ENCODE results near the gene C2orf80.
"Not testable (repeated sequence)": the region's sequence is repeated elsewhere in the genome, so short reads cannot be mapped to it uniquely, and the experiment has no call there.

C2orf80 gene

GRCh38 chr2:208189810-208190503 is at the start of gene C2orf80:
C2orf80 (minus strand) TSS chr2:208190030; CDS start chr2:208186986, 3,044 bp downstream.
- DNase-seq (ENCODE audit: low read depth) = no peak

DNA sequence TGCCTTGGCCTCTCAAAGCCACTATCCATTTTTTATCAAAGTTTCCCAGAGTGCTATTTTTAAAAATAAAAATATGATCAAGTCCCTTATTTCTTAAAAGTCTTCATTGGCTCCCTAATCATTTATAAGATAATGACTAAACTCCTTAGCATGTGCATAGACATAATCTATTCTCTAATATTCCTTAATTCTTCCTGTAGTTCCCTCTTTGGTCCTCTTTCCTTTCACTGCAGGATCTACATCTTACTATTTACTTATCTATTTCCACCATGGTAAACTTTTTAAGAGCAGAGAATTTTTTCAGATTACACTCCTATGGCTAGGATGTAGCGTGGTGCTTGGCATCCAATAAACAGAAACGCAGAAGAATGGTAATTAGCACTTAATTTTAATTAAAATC is 46.0 kb upstream of the C2orf80 start:
- DNase-seq (ENCODE audit: low read depth) = no peak

DNA sequence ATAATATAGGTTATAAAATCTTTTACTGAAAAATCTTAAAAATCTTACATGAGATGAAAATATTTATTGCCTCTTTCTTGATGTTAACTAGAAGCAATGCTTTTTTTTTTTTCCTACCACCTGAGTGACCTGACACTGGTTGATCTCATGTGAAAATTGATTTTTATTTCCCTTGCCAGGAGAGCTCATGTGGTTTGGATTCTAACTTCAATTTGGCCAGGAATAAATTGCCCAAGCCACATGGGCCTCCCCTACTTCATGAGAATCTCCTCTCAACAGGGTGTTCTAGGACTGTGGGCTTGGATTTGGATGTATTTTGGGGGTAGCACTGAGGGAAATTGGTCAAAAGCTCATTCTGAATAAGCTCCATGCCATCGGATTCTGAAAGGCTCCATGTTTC is 45.0 kb upstream of the C2orf80 start:
- DNase-seq (ENCODE audit: low read depth) = no peak

GRCh38 chr2:208228476-208228875 is 38.6 kb upstream of the C2orf80 start:
- DNase-seq (ENCODE audit: low read depth) = no peak

- no peak for DNase-seq (ENCODE audit: low read depth)
These were observed 37.9 kb upstream of the C2orf80 start for GRCh38 chr2:208227581-208228232.

- no peak for DNase-seq (ENCODE audit: low read depth)
These were observed 35.0 kb upstream of the C2orf80 start for GRCh38 chr2:208224802-208225201.

DNA sequence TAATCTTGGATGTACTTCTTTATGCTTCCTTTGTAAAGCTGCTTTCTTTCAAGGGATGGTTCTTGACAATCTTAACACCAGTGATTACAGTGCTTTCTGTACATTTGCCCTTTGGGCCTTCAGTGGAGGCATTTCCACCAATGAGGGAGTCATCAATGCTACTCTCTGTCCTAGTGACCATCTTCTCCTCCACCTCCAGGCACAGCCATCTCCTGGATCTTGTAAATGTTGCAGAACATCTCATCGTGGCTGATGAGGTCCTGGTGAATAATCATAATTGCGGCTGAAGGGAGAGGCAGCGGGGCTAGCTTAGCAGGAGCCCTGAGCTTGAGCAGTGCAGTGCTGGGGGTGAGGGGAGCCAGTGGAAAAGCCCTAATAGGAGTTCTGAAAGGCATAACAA is 32.5 kb upstream of the C2orf80 start:
- no peak for DNase-seq (ENCODE audit: low read depth)

DNA sequence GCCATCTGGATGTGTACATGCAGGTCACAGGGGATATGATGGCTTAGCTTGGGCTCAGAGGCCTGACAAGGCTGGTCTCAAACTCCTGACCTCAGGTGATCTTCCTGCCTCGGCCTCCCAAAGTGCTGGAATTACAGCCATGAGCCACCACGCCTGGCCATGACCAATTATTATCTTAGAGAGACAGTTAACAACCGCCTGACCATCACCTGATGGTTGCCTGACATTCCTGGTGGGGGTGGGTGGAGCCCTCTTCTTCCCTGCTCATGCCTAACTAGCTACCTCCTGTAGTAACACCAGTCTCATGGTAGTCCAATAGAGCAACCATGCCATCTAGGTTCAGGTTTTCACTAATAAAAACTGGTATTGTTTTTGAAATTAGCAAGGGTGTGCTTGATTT is 32.0 kb upstream of the C2orf80 start:
- DNase-seq (ENCODE audit: low read depth) = not testable (repeated sequence)

DNA sequence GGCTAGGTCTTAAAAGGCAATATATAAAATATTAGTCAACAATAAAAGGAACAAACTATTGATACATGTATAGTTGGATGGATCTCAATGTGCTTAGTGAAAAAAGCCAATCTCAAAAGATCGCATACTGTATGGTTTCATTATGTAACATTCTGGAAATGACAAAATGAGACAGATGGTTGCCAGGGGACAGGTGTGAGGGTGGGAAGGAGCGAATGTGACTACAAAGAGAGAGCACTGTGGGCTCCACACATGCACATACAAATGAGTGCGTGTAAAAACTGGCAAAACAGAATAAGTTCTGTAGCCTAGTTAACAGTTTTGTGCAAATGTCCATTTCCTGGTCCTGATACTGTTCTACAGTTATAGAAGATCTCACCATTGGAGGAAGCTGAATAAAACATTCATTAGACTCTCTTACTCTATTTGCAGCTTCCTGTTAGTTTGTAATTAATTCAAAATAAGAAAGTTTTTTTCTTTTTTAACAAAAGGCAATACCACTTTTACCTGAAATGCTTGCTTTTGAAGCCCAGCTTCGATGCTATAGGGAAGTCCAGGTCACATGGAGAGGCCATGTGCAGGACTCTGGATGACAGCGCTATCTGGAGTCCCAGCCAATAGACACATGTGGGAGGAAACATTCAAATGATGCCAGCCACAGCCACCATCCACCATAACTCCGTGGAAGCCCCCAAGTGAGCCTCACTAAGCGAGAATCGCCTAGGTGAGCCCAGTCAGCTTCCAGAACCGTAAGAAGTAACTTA is 21.0 kb upstream of the C2orf80 start:
- DNase-seq (ENCODE audit: low read depth) = no peak

- DNase-seq (ENCODE audit: low read depth) = no peak
These were observed 18.7 kb upstream of the C2orf80 start for GRCh38 chr2:208208335-208209085.

DNA sequence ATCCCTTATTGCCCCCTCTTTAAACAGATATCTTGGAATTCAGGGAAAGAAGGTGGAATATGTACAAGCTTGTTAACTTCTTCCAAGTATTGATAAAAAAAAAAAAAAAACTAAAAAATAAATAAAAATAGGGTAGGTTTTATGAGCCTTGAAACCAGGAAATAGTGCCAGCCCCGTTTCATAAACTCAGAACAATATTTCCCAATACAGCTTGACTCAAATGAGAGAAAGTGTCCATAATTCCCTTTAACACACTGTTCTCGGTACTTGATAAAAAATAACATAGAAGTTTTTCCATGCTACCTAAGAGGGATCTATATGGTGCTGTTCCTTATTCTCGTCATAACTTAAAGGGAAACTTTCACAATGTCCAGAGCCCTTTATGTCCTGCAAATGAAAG is 17.9 kb upstream of the C2orf80 start:
- no peak for DNase-seq (ENCODE audit: low read depth)

GRCh38 chr2:208204166-208204565 is 14.3 kb upstream of the C2orf80 start:
- no peak for DNase-seq (ENCODE audit: low read depth)

DNA sequence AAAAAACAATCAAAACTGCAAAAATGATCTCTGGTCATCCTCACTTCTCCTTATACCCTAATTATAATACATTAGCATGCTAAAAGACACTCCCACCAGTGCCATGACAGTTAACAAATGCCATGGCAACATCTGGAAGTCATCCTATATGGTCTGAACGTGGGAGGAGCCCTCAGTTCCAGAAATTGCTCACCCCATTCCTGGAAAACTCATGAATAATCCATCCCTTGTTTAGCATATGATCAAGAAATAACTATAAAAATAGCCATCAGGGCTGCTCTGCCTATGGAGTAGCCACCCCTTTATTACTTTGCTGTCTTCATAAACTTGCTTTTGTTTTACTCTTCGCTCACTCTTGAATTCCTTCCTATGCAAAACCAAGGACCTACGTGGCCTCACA is 5.7 kb upstream of the C2orf80 start:
- no peak for DNase-seq (ENCODE audit: low read depth)

- DNase-seq (ENCODE audit: low read depth) = no peak
These were observed 2.9 kb upstream of the C2orf80 start for GRCh38 chr2:208192611-208193236.

GRCh38 chr2:208189069-208189809 is 591 bp downstream of the C2orf80 start:
- no peak for DNase-seq (ENCODE audit: low read depth)

- DNase-seq (ENCODE audit: low read depth) = no peak
These were observed 2.9 kb downstream of the C2orf80 start for GRCh38 chr2:208186893-208187292.

DNA sequence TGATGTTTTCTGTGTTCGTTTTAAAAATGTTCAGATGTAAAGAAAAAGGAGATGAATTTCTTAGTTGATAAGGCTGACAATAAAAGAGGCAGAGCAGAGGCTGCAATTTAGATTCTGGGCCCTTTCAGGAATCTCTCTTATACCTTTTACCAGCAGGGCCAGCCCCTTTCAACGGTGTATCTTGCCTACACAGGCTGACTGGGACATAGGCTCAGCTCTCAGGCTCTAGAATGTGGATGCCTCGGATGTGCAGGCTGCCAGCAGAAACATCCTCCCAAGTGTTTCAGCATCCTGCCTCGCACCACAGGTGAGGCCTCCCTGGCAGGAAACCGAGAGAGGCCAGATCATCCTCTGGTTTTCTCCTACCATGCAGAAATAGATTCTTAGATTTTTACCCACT is 3.4 kb downstream of the C2orf80 start:
- DNase-seq (ENCODE audit: low read depth) = no peak

DNA sequence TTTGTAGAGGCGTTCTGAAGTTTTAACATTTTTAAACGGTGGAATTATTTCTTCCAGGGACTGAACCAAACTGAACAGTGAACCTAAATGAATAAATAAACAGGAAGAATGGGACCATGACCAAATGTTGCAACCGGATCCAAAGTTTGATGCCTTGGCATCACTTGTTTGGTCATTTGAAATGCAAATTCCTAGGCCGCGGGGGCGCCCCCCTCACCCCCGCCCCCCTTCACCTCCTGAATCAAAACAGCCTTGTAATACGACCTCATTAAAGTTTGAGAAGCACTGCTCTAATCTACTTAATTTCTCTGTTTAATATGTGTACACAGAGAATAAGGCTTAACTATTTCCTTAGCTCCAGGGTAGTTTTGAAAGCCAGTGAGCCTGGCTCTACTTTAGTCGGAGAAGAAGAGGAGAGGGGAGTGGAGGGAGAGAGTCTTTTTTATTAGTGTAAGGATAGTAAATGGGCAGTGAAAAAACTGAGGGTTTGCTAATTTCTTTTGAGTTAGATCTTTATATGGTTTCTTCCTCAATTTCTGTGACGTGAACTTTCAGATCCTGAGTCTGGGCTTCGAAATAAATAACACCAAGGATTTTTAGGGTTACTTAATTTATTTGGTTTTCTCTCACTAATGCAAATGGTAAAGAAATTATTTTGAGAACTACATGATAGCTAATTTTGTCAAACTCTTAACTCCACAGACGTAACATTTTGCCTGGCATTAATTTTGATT is 5.7 kb downstream of the C2orf80 start:
- no peak for DNase-seq (ENCODE audit: low read depth)

- DNase-seq (ENCODE audit: low read depth) = no peak
These were observed 6.3 kb downstream of the C2orf80 start for GRCh38 chr2:208183526-208183925.

GRCh38 chr2:208182835-208183234 is 7.0 kb downstream of the C2orf80 start:
- DNase-seq (ENCODE audit: low read depth) = no peak
